Measurements from ENCODE around the gene PTH2. TPM values are rescaled to one million over a fixed set of nuclear protein-coding genes. Genes with fewer than 3 reads are reported as not detected.
A peak's percentile ranks its signal among the peaks of the same experiment; 100 is the strongest.

Gene PTH2
- total and polyA plus RNA-seq, 8 donors: not detected

GRCh38 chr19:49468746-49469447, 45.7 kb upstream of the PTH2 start:
- peaks cover 0 to 29% of the 10 kb centered on the region in 2 donors for H3K4me1 ChIP-seq
- DNase-seq (peak in 1 of 4 donors; percentile 57), ATAC-seq (peak; percentile 47)
- H3K4me3 ChIP-seq: no peak overlapping the region
- H3K27ac ChIP-seq: peak overlapping the region in 1 of 2 donors; percentile 61
- no peaks in the 10 kb centered on the region for H3K27me3 ChIP-seq
- intact Hi-C loops (cut with DNase I): no loop called here
- H3K9me3 ChIP-seq: no peaks in the 10 kb centered on the region
- H3K36me3 ChIP-seq: peaks cover 0 to 60% of the 10 kb centered on the region in 2 donors
- no peak for TF ChIP-seq CTCF (IDR thresholded peaks at IDR 0.05)

- Histone ChIP-seq H3K27ac (peak overlapping the region in 1 of 2 donors; percentile 61), H3K4me1 (peaks cover 0 to 23% of the 10 kb centered on the region in 2 donors), H3K4me3 (no peak overlapping the region), H3K27me3 (no peaks in the 10 kb centered on the region), H3K9me3 (no peaks in the 10 kb centered on the region), H3K36me3 (peaks cover 0 to 63% of the 10 kb centered on the region in 2 donors)
- ATAC-seq: no peak
- no peak for TF ChIP-seq CTCF (IDR thresholded peaks at IDR 0.05)
- DNase-seq: no peak
- intact Hi-C loops (cut with DNase I): no loop called here
These were observed 45.0 kb upstream of the PTH2 start for GRCh38 chr19:49468199-49468598.

GRCh38 chr19:49465371-49465770, 42.1 kb upstream of the PTH2 start:
- intact Hi-C loops (cut with DNase I): no loop called here
- Histone ChIP-seq H3K27ac (no peak overlapping the region), H3K4me1 (peaks cover 0 to 18% of the 10 kb centered on the region in 2 donors), H3K36me3 (peaks cover 0 to 79% of the 10 kb centered on the region in 2 donors), H3K9me3 (no peaks in the 10 kb centered on the region), H3K4me3 (no peak overlapping the region), H3K27me3 (no peaks in the 10 kb centered on the region)
- TF ChIP-seq CTCF (IDR thresholded peaks at IDR 0.05): no peak
- ATAC-seq: no peak
- DNase-seq: no peak

- no peaks in the 10 kb centered on the region for H3K9me3 ChIP-seq
- DNase-seq (no peak), ATAC-seq (no peak)
- H3K27me3 ChIP-seq: no peaks in the 10 kb centered on the region
- H3K27ac ChIP-seq: no peak overlapping the region
- no peak for TF ChIP-seq CTCF (IDR thresholded peaks at IDR 0.05)
- H3K4me3 ChIP-seq: no peak overlapping the region
- intact Hi-C loops (cut with DNase I): no loop called here
- H3K4me1 ChIP-seq: peaks cover 0 to 9% of the 10 kb centered on the region in 2 donors
- peaks cover 0 to 79% of the 10 kb centered on the region in 2 donors for H3K36me3 ChIP-seq
These were observed 40.9 kb upstream of the PTH2 start for GRCh38 chr19:49463960-49464740.

GRCh38 chr19:49462492-49462891, 39.3 kb upstream of the PTH2 start:
- DNase-seq (no peak), ATAC-seq (no peak)
- Histone ChIP-seq H3K27me3 (no peaks in the 10 kb centered on the region), H3K27ac (no peak overlapping the region), H3K36me3 (peaks cover 0 to 72% of the 10 kb centered on the region in 2 donors), H3K4me1 (peaks cover 0 to 9% of the 10 kb centered on the region in 2 donors), H3K4me3 (no peak overlapping the region), H3K9me3 (no peaks in the 10 kb centered on the region)
- no peak for TF ChIP-seq CTCF (IDR thresholded peaks at IDR 0.05)
- intact Hi-C loops (cut with DNase I): no loop called here

Data from left lung (tissue), 10 donors.